B cell (primary cell): ENCODE results near the gene SINHCAF. TPM values are rescaled to one million over a fixed set of nuclear protein-coding genes. Genes with fewer than 3 reads are reported as not detected.

Experiments used
- ATAC-seq: fragments of 200-7000 bp; cut with Tn5 transposase; one replicate; pipeline ENCODE4 v1.10.0; 2021; ENCODE audit warnings: low read depth, mild to moderate bottlenecking, moderate number of reproducible peaks, moderate library complexity
- CTCF ChIA-PET: fragments of 350-600 bp; sonication (Branson Sonifier 250); formaldehyde crosslinking; loops from one replicate; lab custom pipeline; 2021; ENCODE audit warnings: antibody characterized with exemption, inconsistent platforms; lab: Charles Lee
- POLR2A ChIA-PET: fragments of 350-600 bp; sonication (Branson Sonifier 250); formaldehyde crosslinking; loops from one replicate; lab custom pipeline; 2021; ENCODE audit warnings: antibody characterized with exemption; lab: Charles Lee
- DNase-seq: peaks from one replicate; pipeline ENCODE4 v3.0.0; 2013
- H2AFZ ChIP-seq: 2 replicates; pipeline ENCODE4 v1.6.1; 2012; ENCODE audit warnings: mild to moderate bottlenecking, low read depth, low read length; ENCODE audit not compliant: insufficient read depth, poor library complexity, severe bottlenecking
- H3K27ac ChIP-seq, 2 donors: 1 replicate in 1 of 2; 2 replicates in 1 of 2; pipeline ENCODE4 v1.5.1; 2012 to 2013; ENCODE audit warnings: low read length in 2 of 2, mild to moderate bottlenecking in 2 of 2, moderate library complexity in 1 of 2
- H3K27me3 ChIP-seq, 4 experiments: fragments of 200-600 bp in 1 of 4; sonication (generic) in 1 of 4; replicated peaks in 1 of 4; 1 replicate in 2 of 4; 2 replicates in 2 of 4; pipeline versions ENCODE4 v1.6.1 to v1.7.0; 2013 to 2016; ENCODE audit warnings: low read length in 3 of 4, mild to moderate bottlenecking in 2 of 4, mixed read lengths in 1 of 4, moderate library complexity in 1 of 4; ENCODE audit not compliant: insufficient read depth in 4 of 4, control insufficient read depth in 3 of 4; ENCODE audit errors: control extremely low read depth in 1 of 4
- H3K36me3 ChIP-seq, 2 experiments: replicated peaks in 1 of 2; 1 replicate in 1 of 2; 2 replicates in 1 of 2; pipeline versions ENCODE4 v1.6.1 to v1.7.1; 2013; ENCODE audit warnings: low read length in 1 of 2; ENCODE audit not compliant: insufficient read depth in 2 of 2, control insufficient read depth in 1 of 2; ENCODE audit errors: control extremely low read depth in 1 of 2, extremely low read depth in 1 of 2
- H3K4me1 ChIP-seq, 2 donors: fragments of 200-600 bp in 1 of 2; sonication (generic) in 1 of 2; 1 replicate in 1 of 2; 2 replicates in 1 of 2; pipeline versions ENCODE4 v1.5.1 to v1.6.1; 2013 to 2017; ENCODE audit warnings: low read length in 2 of 2; ENCODE audit not compliant: control insufficient read depth in 2 of 2, insufficient read depth in 2 of 2
- H3K4me2 ChIP-seq: replicated peaks from 2 replicates; pipeline ENCODE3; 2012; ENCODE audit warnings: mild to moderate bottlenecking, low read depth, low read length; ENCODE audit not compliant: poor library complexity, severe bottlenecking
- H3K4me3 ChIP-seq, 5 experiments: fragments of 200-600 bp in 1 of 5; sonication (generic) in 1 of 5; 1 replicate in 3 of 5; 2 replicates in 2 of 5; pipeline versions ENCODE4 v1.5.1 to v1.7.0; 2011 to 2016; ENCODE audit warnings: low read length in 4 of 5, mild to moderate bottlenecking in 4 of 5, low read depth in 2 of 5, control low read depth in 1 of 5, moderate library complexity in 1 of 5; ENCODE audit not compliant: insufficient read depth in 1 of 5; ENCODE audit errors: control extremely low read depth in 1 of 5, extremely low read depth in 1 of 5
- H3K79me2 ChIP-seq: fragments of 200-600 bp; sonication (generic); one replicate; pipeline ENCODE4 v1.6.0; 2016; ENCODE audit warnings: low read length; ENCODE audit not compliant: control insufficient read depth, insufficient read depth
- H3K9ac ChIP-seq: fragments of 200-600 bp; sonication (generic); 2 replicates; pipeline ENCODE4 v1.6.1; 2017; ENCODE audit warnings: mild to moderate bottlenecking, low read length, moderate library complexity
- H3K9me3 ChIP-seq, 3 donors: one replicate each; pipeline versions ENCODE4 v1.6.1 to v1.7.1; 2013; ENCODE audit warnings: low read length in 2 of 3; ENCODE audit not compliant: control insufficient read depth in 2 of 3, insufficient read depth in 1 of 3; ENCODE audit errors: control extremely low read depth in 1 of 3
- H4K20me1 ChIP-seq: 2 replicates; pipeline ENCODE4 v1.6.0; 2012; ENCODE audit warnings: mild to moderate bottlenecking, low read length; ENCODE audit not compliant: insufficient read depth, control insufficient read depth, poor library complexity, severe bottlenecking
- H3K27ac Mint-ChIP-seq: one replicate; pipeline ENCODE4 v1.8.0; 2021; ENCODE audit warnings: mixed read lengths
- H3K27me3 Mint-ChIP-seq: one replicate; pipeline ENCODE4 v1.8.0; 2021; ENCODE audit warnings: mixed read lengths
- H3K4me1 Mint-ChIP-seq: one replicate; pipeline ENCODE4 v1.8.0; 2021; ENCODE audit warnings: mixed read lengths
- H3K4me3 Mint-ChIP-seq: one replicate; pipeline ENCODE4 v1.8.0; 2021; ENCODE audit warnings: mixed read lengths
- H3K9me3 Mint-ChIP-seq: one replicate; pipeline ENCODE4 v1.8.0; 2022; ENCODE audit warnings: mixed read lengths; ENCODE audit not compliant: insufficient read depth
- EZH2 ChIP-seq: IDR thresholded peaks from 2 replicates; pipeline ENCODE4 v1.6.1; 2012; ENCODE audit warnings: borderline replicate concordance, low read depth, mild to moderate bottlenecking, moderate library complexity, low read length; ENCODE audit not compliant: insufficient read depth, poor library complexity, severe bottlenecking
- WGBS: methylation state at CpG from one replicate; pipeline ENCODE4 v1.1.5; 2013; ENCODE audit warnings: missing lambda C conversion rate; ENCODE audit not compliant: insufficient coverage; 5-methylcytosine and 5-hydroxymethylcytosine counted together
- intact Hi-C: fragments of 100-400 bp; cut with micrococcal nuclease; formaldehyde crosslinking; loops from one replicate; pipeline ENCODE4 v1.10.0; 2022
- polyA plus RNA-seq: library from polyadenylated mRNA; depleted of rRNA; stranded (reverse); fragments of >200 nt; gene quantifications from 2 replicates; pipeline ENCODE4 v1.2.3, GENCODE V29; 2012
- total RNA-seq, 2 donors: library from RNA; stranded (reverse); fragments of 120-200 nt in 1 of 2; gene quantifications; 1 replicate in 1 of 2; 2 replicates in 1 of 2; pipeline versions ENCODE4 v1.2.3 to v1.2.4, GENCODE V29; 2013 to 2022
- TF ChIP-seq, protein P1 (sequence below): fragments of 200-600 bp; IDR thresholded peaks from one replicate; pipeline ENCODE4 v1.8.0; 2022; ENCODE audit warnings: antibody characterized with exemption, mild to moderate bottlenecking

The SINHCAF gene
- total and polyA plus RNA-seq, 2 donors (not counting 1 experiment from before 2014, with no cell fraction given) = 43.5 to 129 TPM

DNA sequence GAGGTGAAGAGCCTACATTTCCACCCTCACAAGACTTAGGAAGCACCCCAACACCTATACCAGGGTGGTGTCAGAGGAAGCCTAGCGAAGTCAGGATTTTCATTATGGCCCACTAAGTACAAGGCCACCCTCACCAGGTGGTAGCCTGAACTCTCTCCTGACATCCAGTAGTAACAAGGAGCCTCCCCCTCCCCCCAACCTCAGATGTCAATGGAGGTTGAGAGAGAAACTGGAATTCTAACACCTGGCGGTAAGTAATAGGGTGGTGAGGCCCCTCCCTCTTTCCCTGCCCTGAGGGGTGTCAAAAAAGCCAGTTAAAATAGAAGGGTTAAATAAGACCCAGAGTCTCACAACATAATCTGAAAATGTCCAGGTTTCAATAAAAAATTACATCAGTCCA is 37.6 kb downstream of the SINHCAF start:
- H3K9me3 Mint-ChIP-seq = no peaks in the 10 kb centered on the region
- peaks cover 9 to 84% of the 10 kb centered on the region in 2 experiments for H3K36me3 ChIP-seq
- TF ChIP-seq, protein P1, sequence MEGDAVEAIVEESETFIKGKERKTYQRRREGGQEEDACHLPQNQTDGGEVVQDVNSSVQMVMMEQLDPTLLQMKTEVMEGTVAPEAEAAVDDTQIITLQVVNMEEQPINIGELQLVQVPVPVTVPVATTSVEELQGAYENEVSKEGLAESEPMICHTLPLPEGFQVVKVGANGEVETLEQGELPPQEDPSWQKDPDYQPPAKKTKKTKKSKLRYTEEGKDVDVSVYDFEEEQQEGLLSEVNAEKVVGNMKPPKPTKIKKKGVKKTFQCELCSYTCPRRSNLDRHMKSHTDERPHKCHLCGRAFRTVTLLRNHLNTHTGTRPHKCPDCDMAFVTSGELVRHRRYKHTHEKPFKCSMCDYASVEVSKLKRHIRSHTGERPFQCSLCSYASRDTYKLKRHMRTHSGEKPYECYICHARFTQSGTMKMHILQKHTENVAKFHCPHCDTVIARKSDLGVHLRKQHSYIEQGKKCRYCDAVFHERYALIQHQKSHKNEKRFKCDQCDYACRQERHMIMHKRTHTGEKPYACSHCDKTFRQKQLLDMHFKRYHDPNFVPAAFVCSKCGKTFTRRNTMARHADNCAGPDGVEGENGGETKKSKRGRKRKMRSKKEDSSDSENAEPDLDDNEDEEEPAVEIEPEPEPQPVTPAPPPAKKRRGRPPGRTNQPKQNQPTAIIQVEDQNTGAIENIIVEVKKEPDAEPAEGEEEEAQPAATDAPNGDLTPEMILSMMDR = no peak
- no peak for TF ChIP-seq EZH2
- no peak overlapping the region for H3K4me3 Mint-ChIP-seq
- ATAC-seq = no peak
- CTCF ChIA-PET = no interaction called here
- H3K9me3 ChIP-seq = peaks cover 0 to 2% (median 0%) of the 10 kb centered on the region in 3 donors
- H4K20me1 ChIP-seq = no peaks in the 10 kb centered on the region
- no peak for DNase-seq
- H3K9ac ChIP-seq = no peak overlapping the region
- H3K4me1 Mint-ChIP-seq = no peaks in the 10 kb centered on the region
- H3K4me3 ChIP-seq = no peak overlapping the region
- H3K27ac ChIP-seq = no peak overlapping the region
- POLR2A ChIA-PET = no interaction called here
- no peaks in the 10 kb centered on the region for H3K4me1 ChIP-seq
- no peak overlapping the region for H3K4me2 ChIP-seq
- no peaks in the 10 kb centered on the region for H3K27me3 Mint-ChIP-seq
- no peak overlapping the region for H3K27ac Mint-ChIP-seq
- intact Hi-C loops = no loop called here
- H3K27me3 ChIP-seq = no peaks in the 10 kb centered on the region
- no peak overlapping the region for H2AFZ ChIP-seq
- whole genome bisulfite sequencing = no CpG with 5 or more reads among the region's 2 CpGs
- H3K79me2 ChIP-seq = peaks cover 19% of the 10 kb centered on the region

DNA sequence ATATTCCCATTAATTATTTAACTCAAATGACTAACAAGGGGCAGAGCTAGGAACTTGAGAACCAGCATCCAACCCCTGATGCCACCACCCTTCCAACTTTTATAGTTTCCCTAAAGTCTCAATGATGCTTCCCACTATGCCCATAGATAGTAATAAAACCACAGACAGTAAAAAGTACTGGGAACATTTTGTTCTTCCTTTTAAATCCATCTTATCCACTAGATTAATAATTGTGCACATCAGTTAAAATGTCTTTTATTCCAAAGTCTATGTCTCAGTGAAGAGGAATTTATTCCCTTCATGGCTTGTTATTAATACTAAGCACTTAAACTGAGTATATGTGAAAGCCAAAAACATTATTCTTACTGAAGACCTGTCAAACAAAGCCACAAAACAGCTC is 45.8 kb downstream of the SINHCAF start:
- H3K4me3 Mint-ChIP-seq = no peak overlapping the region
- Histone ChIP-seq H3K4me1 (no peaks in the 10 kb centered on the region), H3K4me2 (no peak overlapping the region), H3K79me2 (no peaks in the 10 kb centered on the region), H2AFZ (no peak overlapping the region), H3K4me3 (no peak overlapping the region), H3K9me3 (peaks cover 0 to 2% (median 0%) of the 10 kb centered on the region in 3 donors), H3K27me3 (no peaks in the 10 kb centered on the region), H3K27ac (no peak overlapping the region), H3K36me3 (peaks cover 15 to 53% of the 10 kb centered on the region in 2 experiments), H3K9ac (no peak overlapping the region), H4K20me1 (no peaks in the 10 kb centered on the region)
- ChIA-PET CTCF (interaction anchor here (1.9 kb wide), 1 partner anchor 9 kb away, joined by 7 read pairs; no protein-coding TSS in a partner anchor), POLR2A (no interaction called here)
- no peak for DNase-seq
- no peaks in the 10 kb centered on the region for H3K4me1 Mint-ChIP-seq
- no peaks in the 10 kb centered on the region for H3K9me3 Mint-ChIP-seq
- no peak for TF ChIP-seq EZH2
- TF ChIP-seq, protein P1 = no peak
- no peaks in the 10 kb centered on the region for H3K27me3 Mint-ChIP-seq
- H3K27ac Mint-ChIP-seq = no peak overlapping the region
- no peak for ATAC-seq
- intact Hi-C loops = no loop called here
